SIG-M5 treated with dmso at 0.1 percent for 504 hours (cell line): ENCODE results near the gene COL4A4.
A peak's percentile ranks its signal among the peaks of the same experiment; 100 is the strongest.
"Not testable (repeated sequence)": the region's sequence is repeated elsewhere in the genome, so short reads cannot be mapped to it uniquely, and the experiment has no call there.

Experiments used
- DNase-seq: peaks from one replicate; lab custom pipeline; 2025; ENCODE audit not compliant: unreplicated experiment; lab: John Stamatoyannopoulos, UW

Gene COL4A4

DNA sequence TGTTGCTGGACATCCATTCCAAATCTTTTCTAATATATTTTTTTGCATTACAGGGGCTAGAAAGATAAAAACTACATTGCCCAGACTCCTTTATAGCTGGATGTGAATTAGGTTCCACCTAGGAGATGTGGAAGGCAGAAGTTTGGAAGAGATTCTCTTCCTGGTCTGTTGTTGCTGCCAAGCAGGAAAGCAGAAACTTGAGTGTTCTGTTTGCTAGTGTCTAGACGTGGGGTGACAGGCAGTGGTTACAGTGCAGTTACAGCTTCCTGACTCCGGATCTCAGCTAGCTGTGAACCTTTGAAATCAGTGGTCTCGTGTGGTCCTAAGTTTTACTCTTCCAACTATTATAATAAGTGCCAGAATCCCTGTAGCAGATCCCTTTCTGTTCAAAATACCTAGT is 46.2 kb downstream of the COL4A4 start:
- DNase-seq: no peak

DNA sequence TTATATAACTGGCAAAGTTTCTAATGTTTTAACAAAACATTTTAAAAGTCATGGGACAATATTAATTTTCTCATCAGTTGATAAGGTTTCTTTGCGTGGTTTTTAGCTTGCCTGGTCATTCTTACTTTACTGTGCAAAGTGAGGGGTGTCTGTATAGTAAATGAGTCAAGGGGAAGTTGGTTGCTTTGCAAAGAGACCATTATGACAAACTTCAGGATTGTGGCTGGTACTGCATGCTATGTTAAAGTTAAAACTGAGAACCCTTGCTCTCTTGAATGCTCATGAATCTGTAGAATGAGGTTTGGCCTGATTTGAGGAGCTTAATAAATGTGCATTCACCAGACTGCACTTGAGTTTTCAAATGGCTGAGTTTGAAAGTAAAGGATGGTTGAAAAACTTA is 47.0 kb downstream of the COL4A4 start:
- peak; percentile 19 for DNase-seq

DNA sequence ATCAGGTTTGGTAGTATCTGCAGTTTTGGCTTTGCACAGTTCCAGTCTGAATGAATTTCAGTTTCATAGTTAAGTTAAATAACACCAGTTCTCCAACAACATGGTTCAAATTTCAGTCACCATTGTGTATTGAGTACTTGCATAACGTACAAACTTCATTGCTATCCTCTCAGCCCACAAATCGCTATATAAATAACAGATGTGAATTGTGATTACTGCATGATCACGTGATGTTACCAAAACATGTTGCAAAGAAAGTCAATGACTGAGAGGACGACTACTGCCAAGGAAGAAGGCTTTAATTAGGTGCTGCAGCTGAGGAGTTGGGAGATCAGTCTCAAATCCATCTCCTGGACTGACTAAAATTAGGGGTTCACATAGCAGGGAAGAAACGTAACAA is 48.2 kb downstream of the COL4A4 start:
- no peak for DNase-seq

DNA sequence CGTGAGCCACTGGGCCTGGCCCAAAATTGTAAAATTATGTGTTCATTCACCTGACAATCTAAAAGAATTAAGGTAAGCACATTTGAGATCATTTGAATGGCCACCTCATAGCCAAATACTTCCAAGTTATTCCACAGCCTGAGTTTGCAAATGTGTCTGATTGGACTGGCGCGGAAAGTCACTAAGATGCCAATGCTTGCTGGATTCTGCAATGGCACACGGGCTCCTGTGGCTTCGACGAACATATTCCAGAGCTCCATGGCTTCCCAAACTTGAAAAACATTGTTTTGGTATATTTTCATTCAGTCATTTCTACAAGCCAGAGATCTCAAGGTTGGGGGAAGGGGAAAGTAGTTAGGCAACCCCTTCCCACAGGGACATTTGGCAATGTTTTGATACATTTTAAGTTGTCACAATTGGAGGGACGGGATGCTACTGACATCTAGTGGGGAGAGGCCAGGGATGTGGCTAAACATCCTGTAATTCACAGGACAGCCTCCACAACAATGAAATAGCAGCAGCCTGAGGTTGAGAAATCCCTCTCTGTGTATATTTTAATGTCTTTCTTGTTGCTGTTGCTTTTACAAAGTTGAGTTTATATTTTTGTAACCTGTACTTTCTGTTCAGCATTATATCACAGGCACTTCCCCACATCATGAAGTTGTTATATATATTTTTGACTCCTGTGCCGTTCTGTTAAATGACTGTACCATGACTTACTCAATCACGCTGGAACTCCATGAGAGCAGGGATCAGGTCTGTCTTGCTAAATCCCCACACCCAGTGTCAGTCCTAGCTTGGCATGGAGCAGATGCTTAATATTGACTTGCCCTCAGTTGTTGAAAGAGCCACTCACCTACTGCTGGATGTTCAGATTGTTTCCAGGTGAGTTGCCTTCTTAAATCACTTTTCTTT is 56.9 kb downstream of the COL4A4 start:
- peak; percentile 88 for DNase-seq

DNA sequence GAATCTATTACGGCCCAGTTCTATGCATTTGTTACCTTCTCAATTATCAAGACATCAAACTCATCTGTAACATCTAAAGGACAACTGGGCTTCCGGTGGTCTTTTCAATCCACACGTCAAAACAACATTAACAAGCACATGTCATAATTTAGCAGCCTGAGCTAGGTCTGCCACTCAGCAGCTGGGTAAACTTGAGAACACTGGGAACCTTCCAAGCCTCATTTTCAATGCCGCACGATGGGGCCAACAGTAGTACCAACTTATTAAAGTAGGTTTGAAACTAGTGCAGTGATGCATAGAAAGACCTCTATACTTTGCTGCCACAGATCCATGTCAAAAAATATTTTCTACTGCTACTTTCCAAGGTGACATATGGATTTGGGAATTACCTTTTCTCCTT is 60.4 kb downstream of the COL4A4 start:
- DNase-seq: no peak

DNA sequence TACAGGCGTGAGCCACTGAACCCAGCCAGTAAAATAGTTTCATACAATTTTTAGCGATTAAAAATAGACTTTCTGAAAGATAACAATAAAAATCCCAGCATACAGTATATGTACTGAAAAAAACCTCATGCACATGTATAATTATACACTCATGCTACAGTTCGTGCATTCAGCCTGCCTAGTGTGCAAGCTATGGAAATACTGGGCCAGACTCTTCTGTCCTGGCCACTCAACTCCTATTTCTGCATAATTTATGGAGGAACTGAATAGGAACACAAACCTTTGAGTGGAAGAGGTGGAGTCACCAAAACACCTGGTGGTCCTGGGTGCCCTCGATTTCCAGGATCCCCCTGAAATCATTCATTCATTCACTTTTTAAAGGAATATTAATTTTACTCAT is 64.7 kb downstream of the COL4A4 start:
- no peak for DNase-seq

DNA sequence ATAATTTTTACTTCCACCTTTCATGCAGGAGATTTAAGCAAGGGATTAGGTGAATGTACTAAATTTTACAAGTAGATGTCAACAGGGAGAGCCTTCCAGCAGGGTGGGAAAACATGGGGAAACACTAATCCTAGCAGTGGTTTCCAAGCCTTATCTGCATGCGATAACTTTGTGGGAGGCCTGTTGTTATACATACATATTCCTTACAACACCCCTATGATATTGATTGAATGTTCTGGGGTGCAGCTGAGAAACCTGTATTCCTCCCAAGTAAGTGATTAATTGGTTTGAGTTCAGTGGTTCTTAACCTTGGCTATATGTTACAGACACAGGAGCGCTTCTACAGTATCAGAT is 65.9 kb downstream of the COL4A4 start:
- no peak for DNase-seq

DNA sequence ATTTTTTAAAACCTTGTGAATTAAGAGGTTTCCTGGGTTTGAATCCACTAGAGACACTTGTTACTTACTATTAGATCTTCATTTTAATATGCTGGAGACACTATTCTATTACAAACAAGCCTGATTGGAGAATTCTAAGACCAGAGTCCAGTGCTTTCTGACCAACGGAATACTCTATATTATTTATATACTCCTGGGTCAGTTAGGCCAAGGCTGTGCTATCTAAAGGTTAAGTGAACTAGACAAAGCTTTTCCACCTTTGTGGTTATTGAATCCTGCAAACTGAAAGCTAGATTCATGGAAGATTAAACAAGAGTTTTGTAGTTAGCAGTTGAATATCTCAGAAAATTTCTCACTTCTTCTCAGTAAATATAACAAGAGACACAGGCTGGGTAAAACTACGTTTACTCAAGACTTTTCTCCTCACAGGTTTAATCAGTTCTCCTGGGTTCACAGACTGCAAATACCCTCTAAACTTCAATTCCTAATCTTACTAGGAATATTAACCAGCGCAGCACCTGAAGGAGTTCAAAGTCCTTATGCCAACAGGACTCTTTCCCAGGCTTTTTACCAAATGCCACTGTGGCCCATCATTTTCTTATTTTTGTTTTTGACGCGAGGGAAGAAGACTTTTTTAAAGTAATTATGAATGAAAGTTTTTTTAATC is 66.4 kb downstream of the COL4A4 start:
- no peak for DNase-seq

DNA sequence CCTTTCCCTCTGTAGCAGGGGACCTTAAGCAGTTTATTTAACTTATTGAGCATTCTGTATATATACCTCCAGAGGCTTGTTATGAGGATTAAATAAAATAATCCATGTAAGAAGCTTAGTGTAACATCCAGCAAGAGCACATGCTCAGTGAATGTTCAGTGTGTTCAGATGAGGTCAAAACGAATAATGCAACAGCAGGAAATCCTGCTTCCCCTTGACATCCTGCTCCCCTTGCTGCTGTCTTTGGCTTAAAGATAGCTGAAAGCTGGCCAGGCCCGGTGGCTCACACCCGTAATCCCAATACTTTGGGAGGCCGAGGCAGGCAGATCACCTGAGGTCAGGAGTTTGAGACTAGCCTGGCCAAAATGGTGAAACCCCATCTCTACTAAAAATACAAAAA is 68.7 kb downstream of the COL4A4 start:
- no peak for DNase-seq

DNA sequence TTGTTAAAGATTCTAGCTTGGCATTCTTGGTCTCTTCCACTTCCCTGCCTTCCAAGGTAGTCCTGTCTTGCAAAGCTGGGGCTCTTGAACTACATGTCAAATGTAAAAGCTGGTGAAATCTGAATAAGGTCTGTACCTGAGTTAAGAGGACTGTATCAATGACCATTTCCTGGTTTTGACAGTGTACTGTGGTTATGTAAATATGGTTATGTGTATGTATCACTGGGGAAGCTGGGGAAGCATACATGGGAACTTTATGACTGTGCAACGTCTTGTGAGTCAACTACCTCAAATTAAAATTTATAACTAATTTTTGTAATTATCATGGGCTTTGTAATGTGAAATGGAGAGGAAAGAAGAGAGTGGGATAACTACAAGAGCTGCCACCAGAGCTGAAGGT is 81.7 kb downstream of the COL4A4 start:
- no peak for DNase-seq

DNA sequence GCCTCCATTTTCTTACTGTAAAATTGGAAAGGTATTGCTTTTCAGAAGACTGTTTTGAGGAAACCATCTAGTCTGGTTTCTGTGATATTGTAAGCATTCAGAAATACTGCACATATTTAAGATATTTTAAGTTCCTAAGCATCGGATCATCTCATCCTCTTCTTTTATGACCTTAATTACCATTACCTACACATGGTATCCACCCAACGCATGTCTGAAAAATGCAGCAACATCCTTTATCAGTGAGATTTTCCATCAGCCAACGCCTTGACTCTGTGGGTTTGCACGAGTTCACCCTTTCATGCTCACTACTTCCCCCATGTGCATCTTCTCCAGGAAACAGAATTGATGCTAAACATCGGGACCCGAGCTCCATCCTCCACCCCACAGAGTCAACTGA is 84.3 kb downstream of the COL4A4 start:
- DNase-seq: no peak

DNA sequence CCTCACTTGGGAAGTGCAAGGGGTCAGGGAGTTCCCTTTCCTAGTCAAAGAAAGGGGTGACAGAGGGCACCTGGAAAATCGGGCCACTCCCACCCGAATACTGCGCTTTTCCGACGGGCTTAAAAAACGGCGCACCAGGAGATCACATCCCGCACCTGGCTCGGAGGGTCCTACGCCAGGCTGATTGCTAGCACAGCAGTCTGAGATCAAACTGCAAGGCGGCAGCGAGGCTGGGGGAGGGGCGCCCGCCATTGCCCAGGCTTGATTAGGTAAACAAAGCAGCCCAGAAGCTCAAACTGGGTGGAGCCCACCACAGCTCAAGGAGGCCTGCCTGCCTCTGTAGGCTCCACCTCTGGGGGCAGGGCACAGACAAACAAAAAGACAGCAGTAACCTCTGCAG is 98.9 kb downstream of the COL4A4 start:
- not testable (repeated sequence) for DNase-seq

DNA sequence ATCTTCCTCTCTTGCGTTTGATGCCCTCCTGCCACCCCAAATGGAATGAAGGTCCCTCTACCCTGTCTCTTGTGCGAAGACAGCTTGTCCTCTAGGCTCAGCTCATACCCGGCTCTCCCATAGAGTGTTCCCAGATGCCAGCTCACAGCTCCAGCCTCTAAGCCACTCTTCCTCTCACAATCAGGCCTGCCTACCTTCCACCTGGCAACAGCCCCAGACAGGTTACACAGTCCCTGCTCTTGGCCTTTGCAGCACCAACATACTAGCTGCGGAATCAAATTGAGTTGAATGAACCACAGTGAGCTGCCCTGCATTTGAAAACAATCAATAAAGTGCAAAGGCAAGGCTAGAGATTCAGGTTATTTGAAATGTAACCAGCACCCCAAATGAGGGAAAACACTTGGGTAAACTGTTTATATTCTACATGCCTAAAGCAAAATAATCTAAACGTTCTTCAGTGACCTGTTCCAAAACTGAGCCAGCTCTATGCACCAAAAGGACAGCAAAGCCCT is 105.1 kb downstream of the COL4A4 start:
- DNase-seq: no peak

DNA sequence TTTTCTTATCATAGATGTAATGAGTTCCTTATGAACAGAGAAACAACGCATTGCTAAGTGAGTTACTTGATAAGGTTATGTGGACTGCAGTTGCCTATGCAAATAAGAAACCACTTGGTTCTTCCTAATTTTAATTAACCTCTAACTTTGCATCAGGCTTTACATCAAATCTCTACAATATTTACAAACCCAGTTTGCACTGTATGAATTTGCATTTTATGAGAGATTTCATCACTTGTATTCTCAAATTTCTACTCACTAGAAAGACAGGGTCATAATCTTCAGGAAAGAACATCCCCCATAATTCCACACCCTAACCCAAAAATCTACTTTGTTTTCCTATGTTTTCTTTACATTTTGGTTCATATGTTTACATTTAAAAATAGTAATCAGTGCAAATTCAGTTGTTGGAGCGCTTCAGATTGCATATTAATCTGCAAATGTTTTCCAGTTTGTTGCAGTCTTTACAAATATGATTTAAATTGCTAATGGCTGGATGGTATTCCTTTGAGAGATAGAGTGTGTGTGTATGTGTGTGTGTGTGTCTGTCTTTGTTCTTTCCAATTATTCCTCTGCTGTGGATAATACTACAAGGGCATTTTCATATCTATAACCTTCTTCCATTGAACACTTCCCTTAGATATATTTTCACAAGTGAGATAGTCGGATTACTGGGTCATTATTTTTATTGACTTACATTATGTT is 106.1 kb downstream of the COL4A4 start:
- no peak for DNase-seq

DNA sequence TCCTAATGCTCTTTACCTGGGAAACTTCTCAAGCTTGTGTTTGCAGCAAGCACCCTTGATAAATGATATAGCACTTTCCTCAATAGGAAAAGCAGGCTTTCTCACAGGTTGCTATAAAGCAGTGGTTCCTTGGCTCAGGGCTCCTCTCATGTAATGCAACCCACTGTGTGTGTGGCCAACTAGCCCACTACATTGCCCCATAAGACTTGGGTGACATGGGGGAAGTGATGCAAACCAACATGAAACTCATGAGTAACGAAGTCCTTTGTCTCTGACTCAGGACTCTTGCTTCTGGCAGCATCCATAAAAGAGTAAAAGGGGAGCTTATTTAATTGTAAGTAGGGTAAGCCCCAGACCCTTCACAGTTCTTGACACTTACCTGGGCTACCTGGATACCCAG is 106.9 kb downstream of the COL4A4 start:
- DNase-seq: peak; percentile 19

DNA sequence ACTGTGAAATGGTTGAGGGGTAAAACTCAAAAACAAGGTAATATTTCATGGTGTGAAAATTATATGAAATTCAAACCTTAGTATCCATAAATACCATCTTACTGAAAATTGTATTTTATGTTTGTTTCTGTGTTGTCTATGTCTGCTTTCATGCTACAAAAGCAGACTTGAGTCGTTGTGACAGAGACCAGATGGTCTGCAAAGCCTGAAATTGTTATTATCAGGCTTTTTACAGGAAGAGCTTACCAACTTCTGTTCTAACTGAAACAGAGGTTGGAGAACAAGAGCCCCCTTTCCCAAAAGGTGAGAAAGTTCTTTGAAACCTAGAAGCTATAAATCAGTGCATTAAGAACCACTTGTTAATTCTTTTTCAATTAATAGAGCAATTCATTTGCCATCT is 110.0 kb downstream of the COL4A4 start:
- no peak for DNase-seq

DNA sequence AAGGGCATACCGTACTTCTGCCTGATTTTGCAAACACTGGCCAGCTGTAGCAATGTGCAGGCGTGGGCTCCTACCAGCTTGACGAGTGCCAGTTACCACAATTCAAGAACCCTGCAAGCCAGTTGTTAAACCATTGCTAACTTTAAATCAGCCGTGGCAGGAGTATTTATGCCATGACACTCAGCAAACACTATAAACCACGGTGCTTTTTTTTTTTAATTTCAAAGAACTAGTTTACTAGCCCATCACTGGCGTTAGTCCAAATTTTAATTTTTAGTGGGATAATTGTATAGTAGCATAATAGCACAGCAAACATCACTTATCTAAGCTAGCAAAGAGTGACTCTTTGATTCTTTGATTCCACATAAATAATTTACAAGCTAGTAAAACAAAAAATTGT is 111.1 kb downstream of the COL4A4 start:
- DNase-seq: no peak

DNA sequence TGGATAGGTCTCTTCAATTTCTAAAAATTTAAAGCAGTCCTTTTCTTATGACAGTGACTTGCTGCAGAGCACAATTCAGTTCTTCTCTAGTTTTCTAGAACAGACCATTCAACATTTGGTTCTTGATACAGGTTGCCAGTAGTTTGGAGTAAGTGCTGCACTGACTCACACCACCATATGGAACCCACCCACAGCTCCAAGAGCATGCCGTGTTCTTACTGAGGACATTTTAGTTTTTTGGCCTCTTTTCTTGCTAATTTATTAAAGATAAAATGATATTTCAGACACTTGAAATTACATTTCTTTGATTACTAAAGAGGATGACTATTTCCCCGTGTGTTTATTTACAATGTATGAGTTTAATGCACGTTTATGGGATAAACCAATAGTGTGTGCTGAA is 120.0 kb downstream of the COL4A4 start:
- DNase-seq: no peak

DNA sequence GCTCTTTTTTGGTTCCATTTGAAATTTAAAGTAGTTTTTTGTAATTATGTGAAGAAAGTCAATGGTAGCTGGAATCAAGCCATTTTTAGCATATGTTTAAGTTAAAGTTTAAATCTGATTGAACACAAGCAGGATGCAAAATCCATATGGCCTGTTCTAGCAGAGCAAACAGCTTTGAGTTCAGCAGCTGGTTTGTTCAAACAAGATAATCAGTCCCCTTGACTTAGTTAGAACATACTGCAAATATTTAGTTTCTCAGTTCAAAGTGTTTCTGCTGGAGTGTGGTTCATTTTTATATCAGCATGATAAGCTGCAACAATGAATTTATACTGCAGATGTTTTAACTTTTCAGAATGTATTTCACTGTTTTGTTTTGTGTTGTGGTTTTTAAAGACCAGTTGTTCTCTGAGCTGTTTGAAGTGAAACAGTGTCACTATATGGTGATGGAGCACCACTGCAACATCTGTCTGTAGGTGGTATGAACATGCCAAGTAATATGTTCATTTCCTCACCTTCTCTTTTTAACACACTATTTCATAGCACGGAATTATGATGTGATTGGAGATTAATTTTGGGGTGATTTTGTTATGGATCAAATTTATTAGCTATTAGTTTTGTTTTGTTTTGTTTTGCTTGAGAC is 125.3 kb downstream of the COL4A4 start:
- DNase-seq: no peak

DNA sequence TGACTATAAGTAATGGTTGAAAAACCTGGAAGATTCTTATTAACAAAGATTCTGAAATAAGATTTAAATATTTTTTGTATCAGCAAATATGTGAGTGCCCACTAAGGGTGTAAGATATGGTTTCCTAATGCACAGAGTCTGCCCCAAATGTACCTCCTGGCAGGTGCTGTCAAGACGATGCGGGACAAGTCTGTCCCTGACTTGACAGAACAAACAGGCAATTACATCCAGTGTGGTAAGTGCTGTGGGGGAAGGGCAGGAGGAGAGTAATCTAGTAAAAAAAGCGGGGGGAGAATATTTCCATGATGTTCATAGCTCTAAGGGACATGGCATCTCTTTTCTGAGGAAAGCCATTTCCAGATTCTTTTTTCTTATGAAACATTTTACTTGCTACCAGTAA is 127.5 kb downstream of the COL4A4 start:
- no peak for DNase-seq

DNA sequence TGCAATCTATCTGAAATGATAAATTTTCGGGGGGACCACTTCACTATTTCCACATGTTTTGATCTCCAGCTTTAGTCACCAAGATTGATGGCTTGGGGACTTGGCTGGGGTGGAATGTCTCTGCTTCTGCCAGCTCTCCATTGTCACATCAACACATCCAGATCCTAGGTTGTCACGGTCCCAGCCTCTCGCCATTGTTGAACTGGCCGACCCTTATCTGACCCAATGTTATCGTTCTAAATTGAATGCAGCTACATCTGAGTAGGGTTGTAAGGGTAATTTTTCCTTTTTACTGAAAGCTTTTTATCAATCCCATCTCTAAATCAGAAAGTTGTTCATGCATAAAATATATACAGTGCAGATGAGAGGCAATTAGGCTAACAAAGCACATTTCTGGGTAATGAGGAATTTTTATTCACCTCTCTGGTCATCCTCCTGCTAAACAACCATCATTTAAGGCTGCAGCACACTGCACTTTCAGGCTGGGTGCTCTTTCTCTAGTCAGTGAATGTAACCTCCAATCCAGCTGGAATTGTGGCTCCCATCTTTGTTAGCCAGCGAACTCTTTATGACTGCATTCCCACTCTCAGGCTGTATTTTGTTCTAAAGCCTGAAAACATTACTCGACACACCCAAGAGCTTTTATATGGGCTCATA is 128.2 kb downstream of the COL4A4 start:
- DNase-seq: no peak
